ENCODE measurements around the gene ZSWIM5.

Gene ZSWIM5

GRCh38 chr1:45026446-45026845 lies 180.0 kb downstream of the ZSWIM5 start:
- DNase-seq (ENCODE audit: low read depth in 3 of 3) = no peak

GRCh38 chr1:45023663-45024062 lies 182.7 kb downstream of the ZSWIM5 start:
- DNase-seq (ENCODE audit: low read depth in 3 of 3) = no peak

- DNase-seq (ENCODE audit: low read depth in 3 of 3) = peak in 2 of 3 experiments; percentile 31 to 49
Measured at GRCh38 chr1:45018599-45019230, 187.7 kb downstream of the ZSWIM5 start.

- no peak for DNase-seq (ENCODE audit: low read depth in 3 of 3)
Measured at GRCh38 chr1:45016767-45017166, 189.6 kb downstream of the ZSWIM5 start.

GRCh38 chr1:45016090-45016697 lies 190.2 kb downstream of the ZSWIM5 start:
- no peak for DNase-seq (ENCODE audit: low read depth in 3 of 3)

GRCh38 chr1:45015683-45016082 lies 190.7 kb downstream of the ZSWIM5 start:
- DNase-seq (ENCODE audit: low read depth in 3 of 3) = no peak

- DNase-seq (ENCODE audit: low read depth in 3 of 3) = peak; percentile 54 to 68 (median 67)
Measured at GRCh38 chr1:45014321-45015028, 191.9 kb downstream of the ZSWIM5 start.

GRCh38 chr1:45013551-45014209 lies 192.7 kb downstream of the ZSWIM5 start:
- DNase-seq (ENCODE audit: low read depth in 3 of 3) = no peak

- DNase-seq (ENCODE audit: low read depth in 3 of 3) = peak in 1 of 3 experiments; percentile 22
Measured at GRCh38 chr1:45012639-45013278, 193.6 kb downstream of the ZSWIM5 start.

GRCh38 chr1:45011837-45012638 lies 194.4 kb downstream of the ZSWIM5 start, which contains the start of gene UROD:
Gene UROD (plus strand): TSS chr1:45012254. CDS start chr1:45012266, 12 bp downstream.
- peak; percentile 62 to 80 (median 80) for DNase-seq (ENCODE audit: low read depth in 3 of 3)

GRCh38 chr1:45010855-45011811 lies 195.3 kb downstream of the ZSWIM5 start, which contains the start of gene HECTD3:
Gene HECTD3 (minus strand): TSS chr1:45011324. CDS start chr1:45011257, 67 bp downstream.
- peak; percentile 44 to 49 (median 46) for DNase-seq (ENCODE audit: low read depth in 3 of 3)

GRCh38 chr1:45009956-45010854 lies 196.2 kb downstream of the ZSWIM5 start:
- no peak for DNase-seq (ENCODE audit: low read depth in 3 of 3)

GRCh38 chr1:45009296-45009865 lies 197.0 kb downstream of the ZSWIM5 start:
- DNase-seq (ENCODE audit: low read depth in 3 of 3) = no peak

- no peak for DNase-seq (ENCODE audit: low read depth in 3 of 3)
Measured at GRCh38 chr1:45008516-45008915, 197.9 kb downstream of the ZSWIM5 start.

GRCh38 chr1:45008076-45008475 lies 198.3 kb downstream of the ZSWIM5 start:
- DNase-seq (ENCODE audit: low read depth in 3 of 3) = no peak

GRCh38 chr1:45007311-45007710 lies 199.1 kb downstream of the ZSWIM5 start:
- DNase-seq (ENCODE audit: low read depth in 3 of 3) = no peak

GRCh38 chr1:45005761-45006160 lies 200.6 kb downstream of the ZSWIM5 start:
- DNase-seq (ENCODE audit: low read depth in 3 of 3) = no peak

- no peak for DNase-seq (ENCODE audit: low read depth in 3 of 3)
Measured at GRCh38 chr1:45004281-45004920, 202.0 kb downstream of the ZSWIM5 start.
